SU-DHL-6 (cell line): ENCODE data around the gene GRIK4.

Source experiments
- H2AFZ ChIP-seq: fragments of 200-600 bp; sonication (generic); 2 replicates; pipeline ENCODE4 v1.6.1; 2014; ENCODE audit warnings: low read depth, mild to moderate bottlenecking, moderate library complexity, mixed read lengths, antibody characterized with exemption, low read length; ENCODE audit not compliant: severe bottlenecking
- H3F3A ChIP-seq: fragments of 200-600 bp; shearing (Covaris generic); 2 replicates; pipeline ENCODE4 v1.6.0; 2016; ENCODE audit warnings: antibody characterized with exemption, mild to moderate bottlenecking; ENCODE audit not compliant: insufficient read depth
- H3K27ac ChIP-seq: fragments of 200-600 bp; sonication (generic); 2 replicates; pipeline ENCODE4 v1.5.1; 2016; ENCODE audit warnings: low read depth, mild to moderate bottlenecking, low read length, moderate library complexity, mixed read lengths
- H3K27me3 ChIP-seq: fragments of 200-600 bp; sonication (generic), shearing (Covaris generic); 2 replicates; pipeline ENCODE4 v1.6.0; 2014; ENCODE audit warnings: mild to moderate bottlenecking, low read length
- H3K36me3 ChIP-seq: fragments of 200-600 bp; sonication (generic); 2 replicates; pipeline ENCODE4 v1.6.1; 2014; ENCODE audit warnings: mild to moderate bottlenecking, low read length, mixed read lengths
- H3K4me2 ChIP-seq: fragments of 300-600, 200-600 bp; shearing (Covaris generic), sonication (generic); 2 replicates; pipeline ENCODE4 v1.6.0; 2014; ENCODE audit warnings: low read length, low read depth, mild to moderate bottlenecking; ENCODE audit not compliant: poor library complexity, severe bottlenecking
- H3K4me3 ChIP-seq: fragments of 200-600 bp; sonication (generic); 2 replicates; pipeline ENCODE4 v1.5.1; 2014; ENCODE audit warnings: antibody characterized with exemption, low read length, mild to moderate bottlenecking, mixed read lengths; ENCODE audit not compliant: insufficient read depth, poor library complexity, severe bottlenecking
- H3K79me2 ChIP-seq: fragments of 200-600 bp; sonication (generic); 2 replicates; pipeline ENCODE4 v1.6.1; 2014; ENCODE audit warnings: mild to moderate bottlenecking, low read length, moderate library complexity; ENCODE audit not compliant: insufficient read depth
- H3K9ac ChIP-seq: fragments of 200-600 bp; sonication (generic); 2 replicates; pipeline ENCODE4 v1.7.0; 2014; ENCODE audit warnings: mild to moderate bottlenecking, low read length
- H3K9me2 ChIP-seq: fragments of 200-600 bp; sonication (generic); replicated peaks from 2 replicates; pipeline ENCODE4 v1.6.1; 2014; ENCODE audit warnings: low read length; ENCODE audit not compliant: insufficient read depth
- H3K9me3 ChIP-seq: fragments of 200-600 bp; sonication (generic); 2 replicates; pipeline ENCODE4 v1.6.1; 2014; ENCODE audit warnings: low read length, mixed read lengths; ENCODE audit not compliant: insufficient read depth
- H4K20me1 ChIP-seq: fragments of 200-600 bp; sonication (generic); 2 replicates; pipeline ENCODE4 v1.6.1; 2014; ENCODE audit warnings: low read depth, mild to moderate bottlenecking, antibody characterized with exemption, low read length, moderate library complexity, mixed read lengths
- EZH2phosphoT487 ChIP-seq: fragments of 200-600 bp; sonication (generic), shearing (Covaris generic); conservative IDR thresholded peaks from 2 replicates; pipeline ENCODE4 v1.6.1; 2018; ENCODE audit warnings: mild to moderate bottlenecking, antibody characterized with exemption, low read length, moderate library complexity, mixed read lengths
- TF ChIP-seq, protein P1 (sequence below): fragments of 200-600 bp; sonication (generic); IDR thresholded peaks from one replicate; pipeline ENCODE4 v1.5.1; 2017; ENCODE audit warnings: antibody characterized with exemption, mild to moderate bottlenecking, low read length, moderate library complexity; ENCODE audit not compliant: insufficient read depth, poor library complexity, severe bottlenecking

The GRIK4 gene

GRCh38 chr11:120598517-120599257, 87.1 kb downstream of the GRIK4 start:
- Histone ChIP-seq H3K27me3 (no peaks in the 10 kb centered on the region), H3K27ac (no peak overlapping the region), H3F3A (no peaks in the 10 kb centered on the region), H3K4me2 (no peak overlapping the region), H3K36me3 (no peaks in the 10 kb centered on the region), H3K79me2 (no peaks in the 10 kb centered on the region), H2AFZ (no peak overlapping the region), H3K9me2 (no peaks in the 10 kb centered on the region), H3K4me3 (no peak overlapping the region), H3K9ac (no peak overlapping the region), H4K20me1 (no peaks in the 10 kb centered on the region), H3K9me3 (no peaks in the 10 kb centered on the region)
- no peak for TF ChIP-seq EZH2phosphoT487
- TF ChIP-seq, protein P1, sequence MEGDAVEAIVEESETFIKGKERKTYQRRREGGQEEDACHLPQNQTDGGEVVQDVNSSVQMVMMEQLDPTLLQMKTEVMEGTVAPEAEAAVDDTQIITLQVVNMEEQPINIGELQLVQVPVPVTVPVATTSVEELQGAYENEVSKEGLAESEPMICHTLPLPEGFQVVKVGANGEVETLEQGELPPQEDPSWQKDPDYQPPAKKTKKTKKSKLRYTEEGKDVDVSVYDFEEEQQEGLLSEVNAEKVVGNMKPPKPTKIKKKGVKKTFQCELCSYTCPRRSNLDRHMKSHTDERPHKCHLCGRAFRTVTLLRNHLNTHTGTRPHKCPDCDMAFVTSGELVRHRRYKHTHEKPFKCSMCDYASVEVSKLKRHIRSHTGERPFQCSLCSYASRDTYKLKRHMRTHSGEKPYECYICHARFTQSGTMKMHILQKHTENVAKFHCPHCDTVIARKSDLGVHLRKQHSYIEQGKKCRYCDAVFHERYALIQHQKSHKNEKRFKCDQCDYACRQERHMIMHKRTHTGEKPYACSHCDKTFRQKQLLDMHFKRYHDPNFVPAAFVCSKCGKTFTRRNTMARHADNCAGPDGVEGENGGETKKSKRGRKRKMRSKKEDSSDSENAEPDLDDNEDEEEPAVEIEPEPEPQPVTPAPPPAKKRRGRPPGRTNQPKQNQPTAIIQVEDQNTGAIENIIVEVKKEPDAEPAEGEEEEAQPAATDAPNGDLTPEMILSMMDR = no peak

- no peak overlapping the region for H3K9ac ChIP-seq
- H3K27me3 ChIP-seq = no peaks in the 10 kb centered on the region
- no peak overlapping the region for H3K4me3 ChIP-seq
- no peak overlapping the region for H2AFZ ChIP-seq
- no peaks in the 10 kb centered on the region for H3F3A ChIP-seq
- no peaks in the 10 kb centered on the region for H3K36me3 ChIP-seq
- no peaks in the 10 kb centered on the region for H4K20me1 ChIP-seq
- no peak overlapping the region for H3K27ac ChIP-seq
- H3K9me3 ChIP-seq = no peaks in the 10 kb centered on the region
- no peaks in the 10 kb centered on the region for H3K9me2 ChIP-seq
- no peak overlapping the region for H3K4me2 ChIP-seq
- H3K79me2 ChIP-seq = no peaks in the 10 kb centered on the region
- no peak for TF ChIP-seq EZH2phosphoT487
- TF ChIP-seq, protein P1 = no peak
Measured at GRCh38 chr11:120599816-120600420, 88.4 kb downstream of the GRIK4 start.

DNA sequence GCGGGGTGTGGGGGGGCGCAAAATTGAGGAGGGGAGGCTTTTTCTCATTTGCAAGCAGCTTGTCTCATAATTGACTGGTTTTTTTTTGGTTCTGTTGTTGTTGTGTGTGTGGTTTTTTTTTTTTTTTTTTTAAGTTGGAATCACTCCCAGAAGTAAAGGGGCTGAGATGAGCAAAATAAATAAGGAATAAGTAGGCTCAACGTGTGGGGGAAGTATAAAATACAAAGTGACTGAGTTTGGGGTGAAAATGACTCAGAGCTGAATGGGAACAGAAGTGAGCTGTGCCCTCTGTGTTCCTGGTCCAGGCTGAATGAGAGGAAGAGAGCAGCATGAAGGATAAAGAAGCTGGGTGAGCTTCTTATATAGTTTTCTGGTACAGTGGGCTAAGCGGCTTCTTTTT, 90.0 kb downstream of the GRIK4 start:
- no peaks in the 10 kb centered on the region for H3K27me3 ChIP-seq
- no peak overlapping the region for H3K4me3 ChIP-seq
- H3K36me3 ChIP-seq = no peaks in the 10 kb centered on the region
- H3K9me2 ChIP-seq = no peaks in the 10 kb centered on the region
- no peaks in the 10 kb centered on the region for H3K79me2 ChIP-seq
- no peak overlapping the region for H3K9ac ChIP-seq
- no peak overlapping the region for H3K27ac ChIP-seq
- TF ChIP-seq EZH2phosphoT487 = no peak
- TF ChIP-seq, protein P1 = no peak
- no peaks in the 10 kb centered on the region for H3F3A ChIP-seq
- H4K20me1 ChIP-seq = no peaks in the 10 kb centered on the region
- no peaks in the 10 kb centered on the region for H3K9me3 ChIP-seq
- no peak overlapping the region for H2AFZ ChIP-seq
- H3K4me2 ChIP-seq = no peak overlapping the region
